MCF 10A (cell line): ENCODE results near the gene NDUFV3. TPM values are rescaled to one million over a fixed set of nuclear protein-coding genes. Genes with fewer than 3 reads are reported as not detected.

Experiments used
- BruUV-seq: library from RNA; stranded (reverse); fragments of 400-500 nt; replicated peaks from 2 replicates; lab custom pipeline; 2021; lab: Mats Ljungman, UMichigan
- CTCF ChIA-PET: fragments of 300-600 bp; sonication (Branson Sonifier 250); formaldehyde crosslinking; extraction: SDS; loops from one replicate; lab custom pipeline; 2021; ENCODE audit warnings: antibody characterized with exemption, inconsistent platforms; lab: Yijun Ruan, JAX
- POLR2A ChIA-PET: fragments of 300-600, 350-650 bp; sonication (Branson Sonifier 250); formaldehyde crosslinking; extraction: SDS; loops from one replicate; lab custom pipeline; 2020; ENCODE audit warnings: antibody characterized with exemption, inconsistent platforms; lab: Yijun Ruan, JAX
- DNase-seq: peaks from one replicate; pipeline ENCODE4 v3.0.0-alpha.2; 2018; ENCODE audit not compliant: unreplicated experiment
- H3K27ac Mint-ChIP-seq: one replicate; pipeline ENCODE4 v1.8.0; 2022; ENCODE audit warnings: mild to moderate bottlenecking, low read depth, mixed read lengths; ENCODE audit not compliant: unreplicated experiment
- H3K27me3 Mint-ChIP-seq: one replicate; pipeline ENCODE4 v1.8.0; 2022; ENCODE audit warnings: mixed read lengths; ENCODE audit not compliant: insufficient read depth, unreplicated experiment
- H3K36me3 Mint-ChIP-seq: one replicate; pipeline ENCODE4 v1.8.0; 2022; ENCODE audit warnings: mild to moderate bottlenecking, moderate library complexity, mixed read lengths; ENCODE audit not compliant: insufficient read depth, unreplicated experiment
- H3K4me1 Mint-ChIP-seq: one replicate; pipeline ENCODE4 v1.8.0; 2022; ENCODE audit warnings: mixed read lengths; ENCODE audit not compliant: insufficient read depth, unreplicated experiment
- H3K4me3 Mint-ChIP-seq: one replicate; pipeline ENCODE4 v1.8.0; 2022; ENCODE audit warnings: mild to moderate bottlenecking, moderate library complexity, mixed read lengths; ENCODE audit not compliant: unreplicated experiment
- H3K9me3 Mint-ChIP-seq: one replicate; pipeline ENCODE4 v1.8.0; 2022; ENCODE audit warnings: mixed read lengths; ENCODE audit not compliant: unreplicated experiment
- intact Hi-C: fragments of 100-400 bp; cut with micrococcal nuclease; formaldehyde crosslinking; loops from 2 replicates; pipeline ENCODE4 v1.14.1; 2022
- total RNA-seq: library from RNA; stranded (reverse); gene quantifications from 2 replicates; pipeline ENCODE4 v1.2.3, GENCODE V29; 2022
- TF ChIP-seq, protein P1 (sequence below): fragments of 200-600 bp; IDR thresholded peaks from one replicate; pipeline ENCODE4 v1.8.0; 2022; ENCODE audit warnings: antibody characterized with exemption, mild to moderate bottlenecking; ENCODE audit not compliant: unreplicated experiment

The NDUFV3 gene
- total RNA-seq, 1 experiment from 2014 or later, result 70.0 TPM

DNA sequence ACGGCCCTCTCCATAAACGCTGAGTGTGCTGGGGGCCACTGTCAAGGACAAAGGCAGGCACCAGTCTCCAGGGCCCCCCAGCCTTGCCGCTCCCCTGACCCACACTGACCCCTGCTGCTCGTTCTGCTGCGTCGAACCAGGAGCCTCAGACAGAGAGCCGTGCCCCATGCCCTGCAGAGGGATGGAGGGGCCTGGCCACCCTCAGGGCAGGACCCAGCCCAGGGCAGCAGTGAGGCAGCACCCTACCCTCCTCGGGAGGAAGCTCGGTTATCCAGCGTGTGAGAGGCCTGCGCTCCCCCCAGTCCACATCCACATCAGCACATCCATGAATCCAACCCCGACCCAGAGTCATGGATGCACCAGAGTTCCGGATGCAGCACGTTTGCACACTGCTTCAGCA, 28.8 kb upstream of the NDUFV3 start:
- Mint-ChIP-seq H3K9me3 (no peaks in the 10 kb centered on the region), H3K27ac (peak overlapping the region; percentile 61), H3K36me3 (peaks cover 80% of the 10 kb centered on the region), H3K27me3 (no peaks in the 10 kb centered on the region), H3K4me3 (no peak overlapping the region), H3K4me1 (peaks cover 8% of the 10 kb centered on the region)
- CTCF ChIA-PET, result interaction anchor here (1.0 to 1.2 kb wide), 2 partner anchors 10 to 24 kb away, joined by 4 read pairs; no protein-coding TSS in a partner anchor
- POLR2A ChIA-PET, result interaction anchor here (0.7 kb wide), 2 partner anchors 14 to 349 kb away, joined by 3 read pairs; no protein-coding TSS in a partner anchor
- no peak for DNase-seq
- intact Hi-C loops, result no loop called here
- no TSS peak for BruUV-seq
- TF ChIP-seq, protein P1, sequence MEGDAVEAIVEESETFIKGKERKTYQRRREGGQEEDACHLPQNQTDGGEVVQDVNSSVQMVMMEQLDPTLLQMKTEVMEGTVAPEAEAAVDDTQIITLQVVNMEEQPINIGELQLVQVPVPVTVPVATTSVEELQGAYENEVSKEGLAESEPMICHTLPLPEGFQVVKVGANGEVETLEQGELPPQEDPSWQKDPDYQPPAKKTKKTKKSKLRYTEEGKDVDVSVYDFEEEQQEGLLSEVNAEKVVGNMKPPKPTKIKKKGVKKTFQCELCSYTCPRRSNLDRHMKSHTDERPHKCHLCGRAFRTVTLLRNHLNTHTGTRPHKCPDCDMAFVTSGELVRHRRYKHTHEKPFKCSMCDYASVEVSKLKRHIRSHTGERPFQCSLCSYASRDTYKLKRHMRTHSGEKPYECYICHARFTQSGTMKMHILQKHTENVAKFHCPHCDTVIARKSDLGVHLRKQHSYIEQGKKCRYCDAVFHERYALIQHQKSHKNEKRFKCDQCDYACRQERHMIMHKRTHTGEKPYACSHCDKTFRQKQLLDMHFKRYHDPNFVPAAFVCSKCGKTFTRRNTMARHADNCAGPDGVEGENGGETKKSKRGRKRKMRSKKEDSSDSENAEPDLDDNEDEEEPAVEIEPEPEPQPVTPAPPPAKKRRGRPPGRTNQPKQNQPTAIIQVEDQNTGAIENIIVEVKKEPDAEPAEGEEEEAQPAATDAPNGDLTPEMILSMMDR, result no peak

GRCh38 chr21:42864815-42865775, 28.0 kb upstream of the NDUFV3 start:
- no peak overlapping the region for H3K4me3 Mint-ChIP-seq
- no peaks in the 10 kb centered on the region for H3K27me3 Mint-ChIP-seq
- H3K9me3 Mint-ChIP-seq, result no peaks in the 10 kb centered on the region
- TF ChIP-seq, protein P1, result no peak
- BruUV-seq, result no TSS peak
- ChIA-PET POLR2A (interaction anchor here (0.7 kb wide), 1 partner anchor 13 kb away, joined by 3 read pairs; no protein-coding TSS in a partner anchor), CTCF (interaction anchor here (1.0 kb wide), 1 partner anchor 10 kb away, joined by 4 read pairs; no protein-coding TSS in a partner anchor)
- H3K27ac Mint-ChIP-seq, result peak overlapping the region; percentile 61
- intact Hi-C loops, result no loop called here
- no peak for DNase-seq
- peaks cover 8% of the 10 kb centered on the region for H3K4me1 Mint-ChIP-seq
- H3K36me3 Mint-ChIP-seq, result peaks cover 83% of the 10 kb centered on the region

GRCh38 chr21:42865776-42866160, 27.3 kb upstream of the NDUFV3 start:
- TF ChIP-seq, protein P1, result no peak
- no peaks in the 10 kb centered on the region for H3K27me3 Mint-ChIP-seq
- ChIA-PET CTCF (no interaction called here), POLR2A (no interaction called here)
- intact Hi-C loops, result no loop called here
- no peak overlapping the region for H3K27ac Mint-ChIP-seq
- H3K4me3 Mint-ChIP-seq, result no peak overlapping the region
- peaks cover 8% of the 10 kb centered on the region for H3K4me1 Mint-ChIP-seq
- no peaks in the 10 kb centered on the region for H3K9me3 Mint-ChIP-seq
- H3K36me3 Mint-ChIP-seq, result peaks cover 83% of the 10 kb centered on the region
- DNase-seq, result no peak
- BruUV-seq, result no TSS peak

DNA sequence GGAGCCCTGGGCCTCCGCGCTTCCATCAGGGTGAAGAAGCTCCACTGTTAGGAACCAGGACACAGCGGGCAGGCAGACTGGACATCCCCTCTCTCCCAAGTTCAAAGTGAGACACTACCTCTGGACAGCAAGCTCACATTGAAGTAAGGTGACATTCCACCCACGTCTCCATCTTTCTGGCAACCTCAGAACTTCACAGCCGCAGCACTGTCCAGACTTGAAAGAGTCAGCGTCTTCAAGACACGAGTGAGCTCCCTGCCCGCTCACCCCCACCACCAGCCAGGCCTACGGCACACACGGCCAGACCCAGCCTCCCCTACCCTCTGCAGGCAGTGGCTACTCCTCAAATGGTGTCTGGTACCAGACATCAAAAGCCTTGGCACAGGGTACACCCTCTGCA, 24.9 kb upstream of the NDUFV3 start:
- no peak for DNase-seq
- TF ChIP-seq, protein P1, result no peak
- H3K9me3 Mint-ChIP-seq, result no peaks in the 10 kb centered on the region
- CTCF ChIA-PET, result no interaction called here
- H3K27me3 Mint-ChIP-seq, result no peaks in the 10 kb centered on the region
- intact Hi-C loops, result no loop called here
- peaks cover 90% of the 10 kb centered on the region for H3K36me3 Mint-ChIP-seq
- peak overlapping the region; percentile 16 for H3K27ac Mint-ChIP-seq
- POLR2A ChIA-PET, result no interaction called here
- no TSS peak for BruUV-seq
- peaks cover under 1% of the 10 kb centered on the region for H3K4me1 Mint-ChIP-seq
- no peak overlapping the region for H3K4me3 Mint-ChIP-seq
